HS-5 (cell line): ENCODE results near the gene TREML4.

Experiments used
- DNase-seq: peaks from one replicate; pipeline ENCODE4 v3.0.0-alpha.2; 2012; ENCODE audit warnings: low read depth

The TREML4 gene

DNA sequence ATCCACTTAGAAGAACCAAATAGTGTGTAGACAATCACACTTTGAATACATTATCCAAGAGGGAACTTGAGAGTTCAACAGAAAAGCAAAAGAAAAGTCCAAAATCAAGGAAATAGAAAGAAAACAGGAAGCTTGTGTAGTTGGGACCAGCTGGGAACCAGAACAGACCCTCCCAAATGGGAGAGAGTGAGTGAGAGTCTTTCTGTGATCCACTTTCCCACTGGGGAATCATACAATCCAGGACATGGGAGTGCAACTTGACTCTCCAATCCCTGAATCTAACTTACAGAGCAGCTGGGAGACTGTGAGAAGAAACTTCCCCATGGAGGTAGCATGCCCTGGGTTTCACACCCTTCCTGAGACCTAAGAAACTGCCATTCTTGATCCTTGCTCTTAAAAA lies 27.0 kb downstream of the TREML4 start:
- no peak for DNase-seq

DNA sequence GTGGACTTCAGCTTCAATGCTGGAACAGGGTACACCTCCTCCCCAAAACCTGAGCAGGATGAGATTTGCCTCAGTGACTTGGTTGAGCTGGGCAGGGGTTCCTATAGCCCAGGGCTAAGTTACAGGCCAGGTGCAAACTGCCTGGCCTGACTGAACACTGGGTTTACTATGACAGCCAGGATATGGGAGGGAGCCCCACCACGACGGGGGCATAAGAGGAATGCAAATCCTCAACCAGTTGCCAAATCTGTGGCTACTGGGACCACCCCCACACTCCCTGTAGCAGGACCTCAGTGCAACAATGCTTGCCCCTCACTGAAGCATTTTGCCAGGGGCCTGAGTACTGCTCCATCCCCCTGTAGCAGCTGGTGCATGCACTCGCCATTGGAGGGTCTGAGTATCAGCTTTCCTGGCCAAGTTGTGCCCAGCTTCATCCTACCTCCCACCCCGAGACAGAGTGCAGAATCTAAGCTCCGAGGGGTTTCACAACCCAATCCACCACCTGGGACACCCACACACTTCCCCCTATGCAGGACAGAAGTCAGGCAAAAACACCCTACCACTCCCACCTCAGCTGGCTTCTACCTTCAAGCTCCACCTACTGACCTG lies 27.6 kb downstream of the TREML4 start:
- no peak for DNase-seq

DNA sequence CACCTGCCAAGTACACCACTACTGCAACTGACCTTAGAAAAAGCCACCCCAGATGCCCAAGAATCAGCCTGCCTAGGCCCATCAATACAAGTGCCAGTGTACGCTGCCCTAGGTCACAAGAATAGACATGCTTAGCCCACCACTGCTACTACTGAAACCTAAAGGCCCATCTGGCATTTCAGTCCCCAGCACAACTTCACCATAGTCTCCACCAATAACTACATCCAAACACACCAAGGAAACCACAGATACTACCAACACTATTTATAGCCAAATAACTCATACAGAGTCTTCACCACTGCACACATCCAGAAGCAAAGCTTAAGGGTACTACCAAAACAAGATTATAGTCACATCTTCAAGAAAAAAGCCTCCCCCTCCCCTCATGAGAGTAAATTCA lies 28.2 kb downstream of the TREML4 start:
- no peak for DNase-seq

DNA sequence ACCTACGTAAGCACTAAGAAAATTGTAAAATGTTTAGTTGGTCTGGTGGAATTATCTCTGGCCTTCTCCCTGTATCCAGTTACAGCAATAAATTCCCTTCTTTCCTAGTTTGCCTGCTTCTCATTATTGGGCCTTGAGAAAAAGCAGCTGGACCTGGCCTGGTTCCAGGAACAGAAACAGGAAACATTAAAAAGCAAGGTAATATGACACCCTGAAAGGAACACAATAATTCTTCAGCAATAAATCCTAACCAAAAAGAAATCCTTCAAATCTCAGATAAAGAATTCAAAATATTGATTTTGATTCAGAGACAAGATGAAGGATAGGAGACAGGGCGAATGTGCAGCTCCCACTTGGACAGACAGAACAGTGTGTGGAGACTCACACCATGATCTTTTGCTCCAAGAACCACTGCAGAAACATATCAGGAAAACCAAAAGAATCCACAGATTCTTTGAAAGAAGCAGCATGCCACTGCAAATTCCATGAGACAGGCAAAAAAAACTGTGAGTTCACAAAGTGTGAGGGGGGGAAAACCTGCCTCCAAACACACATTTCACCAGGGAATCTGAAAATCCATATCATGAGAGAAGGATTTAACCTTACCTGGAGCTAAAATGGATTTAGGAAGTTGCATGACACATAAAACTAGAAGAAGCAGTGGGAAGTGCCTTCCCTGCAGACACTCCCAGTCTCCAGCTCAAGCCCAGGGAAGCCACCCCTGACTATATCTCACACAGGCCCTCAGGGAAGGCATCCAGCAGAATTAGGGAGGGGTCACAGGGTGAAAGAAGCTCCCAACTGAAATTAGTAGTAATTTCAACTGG lies 29.4 kb downstream of the TREML4 start:
- no peak for DNase-seq

DNA sequence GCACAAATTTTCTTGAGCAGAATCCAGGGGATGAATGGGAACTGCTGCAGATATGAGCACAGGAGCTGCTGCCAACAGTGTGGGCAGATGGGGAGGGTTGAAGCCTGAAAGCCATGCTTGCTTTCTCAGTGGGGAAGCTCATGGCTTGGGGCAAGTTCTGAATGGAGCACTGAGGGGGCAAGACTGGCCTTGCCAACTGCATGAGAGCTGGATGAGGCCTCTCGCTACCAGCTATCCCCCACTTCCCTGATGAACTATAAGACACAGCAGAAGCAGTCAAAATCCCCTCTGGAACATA lies 30.0 kb downstream of the TREML4 start:
- no peak for DNase-seq

DNA sequence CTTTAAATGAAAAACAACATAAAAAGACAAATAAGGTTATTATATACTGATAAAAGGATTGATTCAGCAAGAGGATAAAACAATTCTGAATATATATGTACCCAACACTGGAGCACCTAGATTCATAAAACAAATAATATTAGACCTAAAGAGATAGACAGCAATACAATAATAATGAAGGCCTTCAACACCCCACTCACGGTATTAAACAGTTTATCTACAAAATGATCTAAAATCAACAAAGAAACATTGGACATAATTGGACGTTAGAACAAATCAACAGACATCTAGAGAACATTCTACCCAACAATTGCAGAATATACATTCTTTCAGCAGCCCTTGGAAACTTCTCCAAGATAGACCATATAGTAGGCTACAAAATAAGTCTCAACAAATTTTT lies 34.3 kb downstream of the TREML4 start:
- no peak for DNase-seq

DNA sequence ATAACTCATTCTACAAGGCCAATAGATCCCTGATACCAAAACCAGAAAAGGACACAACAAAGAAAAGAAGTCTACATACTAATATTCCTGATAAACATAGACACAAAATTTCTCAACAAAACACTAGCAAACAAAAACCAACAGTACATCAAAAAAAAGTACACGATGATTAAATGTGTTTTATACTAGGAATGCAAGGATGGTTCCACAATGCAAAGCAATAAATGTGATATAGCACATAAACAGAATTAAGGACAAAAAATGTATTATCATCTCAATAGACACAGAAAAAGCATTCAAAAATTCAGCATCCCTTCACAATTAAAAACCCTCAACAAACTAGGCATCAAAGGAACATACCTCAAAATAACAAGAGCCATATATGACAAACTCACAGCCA lies 35.1 kb downstream of the TREML4 start:
- DNase-seq: no peak

DNA sequence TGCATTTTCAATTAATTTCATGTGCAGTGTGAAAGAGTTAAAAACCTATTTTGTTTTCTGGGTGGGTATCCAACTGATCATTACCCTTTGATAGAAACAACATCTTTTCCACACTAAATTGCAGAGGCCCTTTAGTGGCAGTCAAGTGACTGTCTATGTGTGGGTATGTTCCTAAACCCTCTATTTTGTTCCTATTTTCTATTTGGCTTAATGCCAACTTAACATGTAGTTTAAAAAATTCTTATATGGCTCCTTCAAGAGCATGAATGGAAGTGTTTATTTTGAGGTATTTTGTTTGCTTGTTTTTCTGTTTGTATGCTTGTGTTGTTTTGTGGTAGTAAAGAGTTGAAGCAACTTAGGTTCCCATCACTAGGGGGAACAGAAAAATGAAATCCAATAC lies 38.4 kb downstream of the TREML4 start:
- DNase-seq: no peak

DNA sequence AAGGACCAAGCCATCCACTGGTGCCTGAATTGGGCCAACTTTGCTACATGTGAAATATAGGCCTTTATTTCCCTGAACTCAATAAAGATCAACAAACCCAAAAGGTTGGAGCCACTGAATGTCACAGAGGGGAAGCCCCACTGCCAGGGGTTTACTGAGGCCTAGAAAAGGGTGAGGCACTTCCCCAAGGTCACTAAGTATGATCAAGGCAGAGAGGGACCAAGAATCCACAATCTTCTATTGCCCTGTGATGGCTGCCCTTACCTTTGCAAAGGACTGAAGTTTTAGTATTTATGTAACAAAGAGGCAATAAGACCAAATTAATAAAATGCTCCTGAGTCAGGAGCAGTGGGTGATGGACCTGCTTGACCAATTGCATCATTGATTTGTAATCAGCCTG lies 40.3 kb downstream of the TREML4 start:
- no peak for DNase-seq

DNA sequence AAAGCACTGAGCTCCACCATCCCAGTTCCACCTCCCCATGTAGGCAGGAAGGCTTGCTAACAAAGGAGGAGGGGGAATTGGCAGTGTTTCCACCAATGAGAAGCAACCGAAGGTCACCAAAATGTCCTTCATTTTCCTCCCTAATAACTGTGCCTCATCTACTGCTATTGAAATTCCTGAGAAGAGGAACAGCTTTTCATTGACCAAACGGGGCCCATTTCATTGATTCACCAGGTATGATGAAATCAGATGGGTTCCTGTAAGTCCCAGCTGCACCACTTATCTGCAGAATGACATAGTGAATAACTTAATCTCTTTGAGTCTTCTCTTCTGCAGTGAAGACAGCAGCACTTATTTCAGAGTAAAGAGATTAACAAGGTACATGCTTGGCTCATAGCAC lies 41.0 kb downstream of the TREML4 start:
- no peak for DNase-seq

DNA sequence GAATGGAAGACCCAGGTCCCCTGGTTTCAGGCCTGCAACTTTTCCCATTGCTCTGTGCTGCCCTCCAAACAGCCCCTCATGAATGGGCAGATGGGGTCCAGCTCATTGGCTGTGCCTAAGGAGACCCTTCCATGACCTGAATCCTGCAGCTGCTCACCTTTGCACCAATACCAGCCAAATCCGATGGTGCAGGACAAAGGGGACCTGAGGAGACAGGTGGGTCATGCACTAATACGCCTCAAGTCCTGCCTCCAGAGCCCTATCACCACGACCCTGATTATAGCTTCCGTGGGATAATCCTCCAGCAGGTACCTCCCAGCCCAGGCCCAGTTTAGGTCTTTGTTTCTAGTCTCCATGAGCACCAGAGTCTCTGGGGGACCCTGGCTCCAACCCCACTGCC lies 41.6 kb downstream of the TREML4 start:
- DNase-seq: no peak

DNA sequence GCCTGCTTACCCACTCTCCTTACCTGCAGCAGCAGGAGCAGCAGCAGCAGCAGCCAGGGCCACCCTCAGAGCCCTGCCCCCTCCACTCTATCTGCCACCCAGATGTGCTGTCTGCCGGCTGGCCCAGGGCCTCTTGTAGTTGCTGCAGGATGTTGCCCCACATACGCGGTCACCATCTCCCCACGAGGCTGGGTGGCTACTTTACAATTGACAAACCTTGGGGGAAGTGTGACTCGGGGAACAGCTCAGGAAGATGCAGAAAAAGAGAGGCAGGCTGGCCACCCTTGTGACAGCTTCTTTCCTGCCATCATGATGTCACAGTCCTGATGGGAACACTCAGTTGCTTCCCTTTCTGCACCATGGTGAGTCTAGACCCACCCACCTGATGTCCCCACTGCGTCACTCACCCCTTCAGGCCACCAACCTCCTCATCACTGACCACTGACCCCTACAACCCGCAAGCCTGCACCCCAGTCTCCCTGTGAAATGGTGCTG lies 43.8 kb downstream of the TREML4 start:
- DNase-seq: no peak

DNA sequence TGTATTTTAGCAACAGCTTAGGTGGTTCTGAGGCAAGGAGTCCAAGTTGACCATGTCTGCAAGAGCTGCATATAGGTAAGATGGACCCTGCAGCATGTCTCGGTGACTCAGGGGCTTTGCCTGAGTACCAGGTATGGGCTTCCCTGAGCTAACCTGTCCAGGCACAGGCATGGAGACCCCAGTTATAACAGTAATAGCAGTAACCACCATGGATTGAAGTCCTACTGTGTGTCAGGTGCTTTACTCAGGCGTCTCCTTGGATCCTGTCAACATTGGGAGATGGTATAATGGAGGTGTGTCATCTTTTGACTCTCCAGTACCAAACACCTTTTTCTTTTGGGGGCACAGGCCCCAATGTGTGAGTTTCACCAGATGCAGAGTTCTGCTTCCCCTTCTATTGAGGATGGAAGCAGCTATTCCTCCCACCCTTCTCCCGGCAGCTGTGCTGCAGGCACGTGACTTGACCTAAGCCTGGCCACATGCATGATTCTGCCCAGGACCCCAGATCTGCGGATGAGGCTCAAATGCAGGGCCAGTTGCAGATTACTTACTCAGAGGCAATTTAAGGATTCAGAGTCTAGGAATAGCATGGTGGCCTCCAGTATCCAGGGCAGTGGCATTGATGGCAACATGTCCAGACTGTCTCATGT lies 44.6 kb downstream of the TREML4 start:
- DNase-seq: no peak

DNA sequence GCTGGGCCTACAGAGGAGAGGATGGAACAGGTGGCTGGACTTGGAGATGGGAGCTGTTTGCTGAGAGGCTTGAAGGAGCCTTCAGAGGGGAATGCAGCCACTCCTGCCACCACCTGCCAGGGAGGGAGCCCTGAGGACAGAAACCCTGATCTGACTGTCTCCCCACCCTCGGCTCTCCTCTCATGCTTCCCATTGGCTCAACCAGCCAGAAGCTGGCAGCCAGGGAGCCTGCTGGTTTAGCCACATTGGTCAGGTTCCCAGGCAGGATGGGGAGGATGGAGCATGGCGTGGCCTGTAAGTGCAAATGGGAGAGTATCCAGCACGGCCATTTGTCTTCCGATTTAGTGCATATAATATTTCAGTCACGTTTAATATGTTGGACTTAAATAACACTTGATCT lies 45.6 kb downstream of the TREML4 start:
- no peak for DNase-seq

DNA sequence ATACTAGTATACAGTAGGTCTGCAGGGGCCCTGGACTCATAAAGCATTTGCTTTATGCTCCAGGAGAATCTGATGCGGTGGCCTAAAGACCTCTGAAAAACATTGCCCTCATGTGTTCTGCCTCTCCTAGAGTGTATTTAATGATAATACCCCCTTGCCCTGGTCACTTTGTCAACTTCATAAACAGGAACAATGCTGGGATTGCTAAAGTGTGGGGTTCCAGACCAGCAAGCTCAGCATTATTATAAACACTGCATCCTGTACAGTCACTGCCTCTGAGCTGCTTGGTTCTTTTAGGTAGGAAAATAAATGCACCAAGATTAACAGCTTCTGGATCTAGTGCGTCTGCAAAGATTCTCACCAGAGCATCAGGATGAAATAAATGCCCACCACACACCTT lies 46.1 kb downstream of the TREML4 start:
- no peak for DNase-seq

DNA sequence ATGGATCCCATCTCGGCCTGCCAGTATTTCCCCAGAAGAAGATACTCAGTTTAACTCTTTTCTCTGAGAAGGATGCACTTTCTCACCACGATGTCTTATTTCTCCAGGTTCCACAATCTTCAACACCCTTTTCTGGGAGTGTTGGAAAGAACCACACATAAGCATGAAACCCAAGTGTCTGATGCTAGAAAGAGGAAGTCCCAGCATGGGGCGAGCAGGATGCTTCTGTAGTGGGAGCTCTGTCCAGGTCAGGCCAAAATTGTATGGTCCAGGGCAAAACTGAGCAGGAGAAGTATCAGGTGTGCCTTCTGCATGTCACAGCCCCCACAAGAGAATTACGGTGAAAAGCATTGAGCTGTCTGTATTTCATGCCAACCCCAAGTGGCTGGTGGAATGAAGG lies 47.3 kb downstream of the TREML4 start:
- no peak for DNase-seq

DNA sequence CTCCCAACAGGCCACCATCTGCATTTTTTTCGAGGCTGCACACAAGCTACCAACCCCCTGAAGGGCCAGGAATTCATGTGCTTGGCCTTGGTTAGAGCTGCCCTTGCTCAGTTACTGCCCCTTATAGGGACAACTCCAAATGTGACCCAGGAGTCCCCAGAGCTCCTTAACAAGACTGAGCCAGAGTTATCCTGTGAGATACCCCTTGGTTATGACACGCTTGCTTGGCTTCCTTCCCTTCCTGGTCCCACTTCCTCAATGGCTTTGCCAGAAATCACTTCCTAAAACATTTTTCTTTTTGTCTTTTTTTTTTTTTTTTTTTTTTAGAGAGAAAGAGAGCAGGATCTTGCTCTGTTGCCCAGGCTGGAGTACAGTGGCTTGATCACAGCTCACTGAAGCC lies 49.5 kb downstream of the TREML4 start:
- no peak for DNase-seq

DNA sequence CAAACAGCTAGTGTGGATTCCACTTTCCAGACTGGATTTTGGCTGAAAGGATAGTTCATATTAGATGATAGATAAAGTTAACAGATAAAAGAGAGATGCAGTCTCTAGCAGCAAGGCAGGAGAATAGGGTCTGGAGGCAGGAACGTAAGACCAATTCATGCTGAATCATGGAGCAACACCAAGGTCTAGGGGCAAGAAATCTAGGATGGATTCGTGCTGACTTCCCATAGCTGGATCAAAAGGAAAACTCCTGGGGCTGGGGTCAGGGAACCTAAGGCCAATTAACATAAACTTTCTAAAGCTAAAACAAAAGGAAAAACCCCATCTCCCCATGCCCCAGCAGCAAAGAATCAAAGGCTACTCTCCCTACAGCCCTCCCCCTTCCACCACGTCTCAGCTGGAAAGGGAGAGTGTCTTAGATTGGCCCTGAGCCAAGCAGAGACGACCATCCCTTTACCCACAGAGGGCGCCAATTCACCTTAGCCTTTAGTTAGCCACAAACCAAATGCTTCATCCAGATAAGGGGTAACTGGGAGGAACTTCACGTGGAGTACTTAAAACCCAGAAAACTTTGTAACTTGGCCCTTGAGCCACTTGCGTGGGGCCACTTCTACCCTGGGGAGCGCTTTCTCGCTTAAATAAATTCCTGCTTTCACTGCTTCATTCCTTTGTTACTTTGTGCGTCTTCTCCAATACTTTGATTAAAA lies 50.7 kb downstream of the TREML4 start:
- DNase-seq: peak; percentile 11

DNA sequence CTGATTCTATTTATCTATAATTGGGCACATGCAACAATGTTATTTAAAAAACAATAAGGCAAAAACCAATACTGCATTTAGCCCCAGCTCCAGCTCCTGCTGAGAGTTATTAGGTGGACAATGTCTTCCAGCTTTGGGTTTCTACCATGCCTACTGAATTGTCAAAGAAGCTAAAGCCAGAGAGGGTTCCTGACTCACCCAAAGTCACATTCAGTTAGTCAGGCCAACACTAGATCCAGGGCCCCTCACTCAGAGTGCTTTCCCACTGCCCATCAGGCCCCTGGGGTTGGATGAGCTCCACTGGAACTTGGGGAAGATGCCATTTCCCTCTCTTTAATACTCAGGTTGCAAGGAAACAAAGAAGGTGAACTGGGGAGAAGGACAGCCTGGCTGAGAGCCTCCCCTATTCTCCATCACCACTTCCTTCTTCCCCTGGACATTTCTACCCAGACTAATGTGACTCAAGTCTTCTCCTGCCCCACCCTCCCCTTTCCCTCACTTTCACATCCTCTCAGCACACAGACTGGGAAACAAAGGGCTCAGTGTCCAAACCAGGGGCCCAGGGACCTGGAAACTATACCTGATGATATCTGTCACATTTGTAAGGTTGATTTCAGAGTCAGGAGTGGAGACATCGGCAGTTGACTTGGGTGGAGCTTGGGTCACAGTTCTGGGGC lies 52.4 kb downstream of the TREML4 start:
- DNase-seq: no peak

DNA sequence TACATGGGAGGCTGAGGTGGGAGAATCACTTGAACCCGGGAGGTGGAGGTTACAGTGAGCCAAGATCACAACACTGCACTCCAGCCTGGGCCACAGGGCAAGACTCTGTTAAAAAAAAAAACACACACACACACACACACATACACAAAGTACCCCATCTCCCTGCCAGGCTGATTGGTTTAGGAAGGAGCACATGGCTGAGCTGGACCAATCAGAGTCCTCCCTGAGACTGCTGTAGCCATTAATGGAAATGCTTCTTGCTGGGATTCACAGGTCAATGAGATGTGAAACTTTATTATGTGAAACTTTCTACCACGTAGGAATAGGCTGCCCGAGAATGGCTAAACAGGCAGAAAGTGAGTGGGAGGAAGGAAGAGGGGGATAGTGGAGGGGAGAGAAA lies 55.5 kb downstream of the TREML4 start:
- no peak for DNase-seq

DNA sequence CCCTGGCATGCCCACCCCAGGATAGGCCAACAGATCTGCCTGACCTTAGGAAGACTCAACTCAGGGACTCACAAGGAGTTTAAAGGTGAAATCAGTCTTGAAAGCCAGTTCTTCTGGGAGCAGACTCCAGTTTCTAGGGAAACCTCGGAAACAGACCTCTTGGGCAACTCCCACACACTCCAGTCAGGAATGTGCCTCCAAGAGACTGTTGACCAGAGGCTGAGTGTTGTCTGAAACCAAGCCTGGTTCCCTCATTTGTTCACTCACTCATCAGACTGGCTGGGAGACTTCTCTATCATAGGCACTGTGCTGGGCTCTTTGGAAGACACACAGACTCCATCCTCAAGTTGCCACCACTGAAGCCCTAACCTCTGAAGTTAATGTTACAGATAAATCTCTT lies 56.6 kb downstream of the TREML4 start:
- no peak for DNase-seq
